Left lung (tissue), 10 donors: Measurements from ENCODE around the gene ZNF322. TPM values are rescaled to one million over a fixed set of nuclear protein-coding genes. Genes with fewer than 3 reads are reported as not detected.
"Not testable (repeated sequence)": the region's sequence is repeated elsewhere in the genome, so short reads cannot be mapped to it uniquely, and the experiment has no call there.

Experiments used
- ATAC-seq: fragments of 200-7000 bp; cut with Tn5 transposase; one replicate; pipeline ENCODE4 v1.9.1; 2020; ENCODE audit warnings: moderate library complexity
- DNase-seq, 4 donors: peaks; one replicate each; pipeline ENCODE4 v3.0.0-alpha.2; 2013 to 2020
- H3K27ac ChIP-seq, 2 donors: fragments of 200-600 bp; sonication (generic) in 1 of 2; one replicate each; pipeline versions ENCODE4 v1.5.0 to v1.8.0; 2020 to 2021
- H3K27me3 ChIP-seq, 2 donors: fragments of 200-600 bp; sonication (generic) in 1 of 2; one replicate each; pipeline versions ENCODE4 v1.5.0 to v1.8.0; 2020 to 2021
- H3K36me3 ChIP-seq, 2 donors: fragments of 200-600 bp; sonication (generic) in 1 of 2; one replicate each; pipeline versions ENCODE4 v1.5.0 to v1.8.0; 2020 to 2021
- H3K4me1 ChIP-seq, 2 donors: fragments of 200-600 bp; one replicate each; pipeline ENCODE4 v1.8.0; 2021
- H3K4me3 ChIP-seq, 2 donors: fragments of 200-600 bp; sonication (generic) in 1 of 2; one replicate each; pipeline versions ENCODE4 v1.5.0 to v1.8.0; 2020 to 2021; ENCODE audit warnings: mild to moderate bottlenecking in 1 of 2
- H3K9me3 ChIP-seq, 2 donors: fragments of 200-600 bp; sonication (generic) in 1 of 2; one replicate each; pipeline versions ENCODE4 v1.5.0 to v1.8.0; 2020 to 2021
- CTCF ChIP-seq, 2 donors: fragments of 200-600 bp; sonication (generic) in 1 of 2; IDR thresholded peaks; one replicate each; pipeline versions ENCODE4 v1.5.0 to v1.8.0; 2021; ENCODE audit warnings: antibody characterized with exemption in 2 of 2
- intact Hi-C, 2 donors: fragments of 100-400 bp; cut with DNase I; formaldehyde crosslinking; loops; one replicate each; pipeline versions ENCODE4 v1.11.2 to v1.14.2; 2022
- polyA plus RNA-seq, 6 donors: library from polyadenylated mRNA; unstranded; fragments of 120-200 nt; gene quantifications; one replicate each; pipeline ENCODE4 v1.2.1, GENCODE V29; 2013; ENCODE audit not compliant: insufficient read length in 6 of 6
- total RNA-seq, 2 donors: library from RNA; stranded (reverse); fragmentation: NEBNext Ultra II Directional; extraction: Animal tissue kit (Norgen Biotek cat#: 25700); gene quantifications; one replicate each; pipeline ENCODE4 v1.2.1, GENCODE V29; 2021
- donor health status: DM: no; HTN: yes; CAD: no.
- donor health status: DM: no; HTN: no; CAD: no.

ZNF322 gene
- total and polyA plus RNA-seq, 8 donors = 21.2 to 37.5 (median 36.1) TPM

GRCh38 chr6:26670003-26670402, 10.5 kb upstream of the ZNF322 start:
- H3K9me3 ChIP-seq, DNase-seq, intact Hi-C loops, H3K4me1 ChIP-seq, ATAC-seq, H3K36me3 ChIP-seq, H3K27ac ChIP-seq, H3K4me3 ChIP-seq: not testable (repeated sequence)
- peaks cover 9 to 19% of the 10 kb centered on the region in 2 donors for H3K27me3 ChIP-seq

GRCh38 chr6:26660000-26660361, 435 bp upstream of the ZNF322 start:
- H3K4me3 ChIP-seq = peak overlapping the region; percentile 63 to 77
- peaks cover 3 to 33% of the 10 kb centered on the region in 2 donors for H3K27me3 ChIP-seq
- H3K9me3 ChIP-seq = no peaks in the 10 kb centered on the region
- ATAC-seq (peak; percentile 53), DNase-seq (no peak)
- peak overlapping the region; percentile 75 to 86 for H3K27ac ChIP-seq
- intact Hi-C loops = no loop called here
- TF ChIP-seq CTCF (IDR thresholded peaks at IDR 0.05) = peak in 1 of 2 donors; percentile 10
- peaks cover 8 to 33% of the 10 kb centered on the region in 2 donors for H3K4me1 ChIP-seq
- H3K36me3 ChIP-seq = peaks cover 0 to 10% of the 10 kb centered on the region in 2 donors

- Histone ChIP-seq H3K27me3 (peaks cover 0 to 8% of the 10 kb centered on the region in 2 donors), H3K27ac (no peak overlapping the region), H3K36me3 (peaks cover 0 to 27% of the 10 kb centered on the region in 2 donors), H3K4me1 (peaks cover 8 to 33% of the 10 kb centered on the region in 2 donors), H3K9me3 (no peaks in the 10 kb centered on the region), H3K4me3 (no peak overlapping the region)
- DNase-seq (no peak), ATAC-seq (no peak)
- intact Hi-C loops = no loop called here
- TF ChIP-seq CTCF (IDR thresholded peaks at IDR 0.05) = no peak
Observed at GRCh38 chr6:26657256-26657655, 2.3 kb downstream of the ZNF322 start.

GRCh38 chr6:26653007-26653406, 6.5 kb downstream of the ZNF322 start:
- no peak for ATAC-seq
- intact Hi-C loops = no loop called here
- peaks cover 0 to 30% of the 10 kb centered on the region in 2 donors for H3K36me3 ChIP-seq

GRCh38 chr6:26651133-26651781, 8.3 kb downstream of the ZNF322 start:
- H3K4me1 ChIP-seq = peaks cover 0 to 3% of the 10 kb centered on the region in 2 donors
- H3K36me3 ChIP-seq = peaks cover 0 to 30% of the 10 kb centered on the region in 2 donors
- H3K9me3 ChIP-seq = no peaks in the 10 kb centered on the region
- H3K27ac ChIP-seq = no peak overlapping the region
- ATAC-seq (no peak), DNase-seq (no peak)
- H3K27me3 ChIP-seq = no peaks in the 10 kb centered on the region
- no peak overlapping the region for H3K4me3 ChIP-seq
- intact Hi-C loops = no loop called here
- no peak for TF ChIP-seq CTCF (IDR thresholded peaks at IDR 0.05)

More at GRCh38 chr6:26653007-26653406, 6.5 kb downstream of the ZNF322 start:
- no peak for TF ChIP-seq CTCF (IDR thresholded peaks at IDR 0.05)
- peaks cover under 1 to 21% of the 10 kb centered on the region in 2 donors for H3K4me1 ChIP-seq
- H3K27ac ChIP-seq = no peak overlapping the region
- no peaks in the 10 kb centered on the region for H3K9me3 ChIP-seq
- no peaks in the 10 kb centered on the region for H3K27me3 ChIP-seq
- no peak overlapping the region for H3K4me3 ChIP-seq
- DNase-seq = no peak

- intact Hi-C loops = no loop called here
- H3K4me1 ChIP-seq = no peaks in the 10 kb centered on the region
- H3K27ac ChIP-seq = no peak overlapping the region
- no peaks in the 10 kb centered on the region for H3K27me3 ChIP-seq
- DNase-seq = no peak
- ATAC-seq = no peak
- H3K36me3 ChIP-seq = peaks cover 0 to 36% of the 10 kb centered on the region in 2 donors
- no peak for TF ChIP-seq CTCF (IDR thresholded peaks at IDR 0.05)
- peaks cover 0 to 22% of the 10 kb centered on the region in 2 donors for H3K9me3 ChIP-seq
- H3K4me3 ChIP-seq = no peak overlapping the region
Observed at GRCh38 chr6:26646074-26646473, 13.5 kb downstream of the ZNF322 start.
